GM12873 (cell line): ENCODE data around the gene ARSB.

Experiments used
- TF ChIP-seq, protein P1 (sequence below): IDR thresholded peaks from 2 replicates; pipeline ENCODE4 v1.5.1; 2012; ENCODE audit warnings: low read depth, mild to moderate bottlenecking, moderate library complexity, low read length, control low read depth; ENCODE audit not compliant: insufficient read depth; ENCODE audit errors: missing control alignments

The ARSB gene

GRCh38 chr5:78757269-78758053 is 227.6 kb downstream of the ARSB start:
- TF ChIP-seq, protein P1, sequence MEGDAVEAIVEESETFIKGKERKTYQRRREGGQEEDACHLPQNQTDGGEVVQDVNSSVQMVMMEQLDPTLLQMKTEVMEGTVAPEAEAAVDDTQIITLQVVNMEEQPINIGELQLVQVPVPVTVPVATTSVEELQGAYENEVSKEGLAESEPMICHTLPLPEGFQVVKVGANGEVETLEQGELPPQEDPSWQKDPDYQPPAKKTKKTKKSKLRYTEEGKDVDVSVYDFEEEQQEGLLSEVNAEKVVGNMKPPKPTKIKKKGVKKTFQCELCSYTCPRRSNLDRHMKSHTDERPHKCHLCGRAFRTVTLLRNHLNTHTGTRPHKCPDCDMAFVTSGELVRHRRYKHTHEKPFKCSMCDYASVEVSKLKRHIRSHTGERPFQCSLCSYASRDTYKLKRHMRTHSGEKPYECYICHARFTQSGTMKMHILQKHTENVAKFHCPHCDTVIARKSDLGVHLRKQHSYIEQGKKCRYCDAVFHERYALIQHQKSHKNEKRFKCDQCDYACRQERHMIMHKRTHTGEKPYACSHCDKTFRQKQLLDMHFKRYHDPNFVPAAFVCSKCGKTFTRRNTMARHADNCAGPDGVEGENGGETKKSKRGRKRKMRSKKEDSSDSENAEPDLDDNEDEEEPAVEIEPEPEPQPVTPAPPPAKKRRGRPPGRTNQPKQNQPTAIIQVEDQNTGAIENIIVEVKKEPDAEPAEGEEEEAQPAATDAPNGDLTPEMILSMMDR: no peak

DNA sequence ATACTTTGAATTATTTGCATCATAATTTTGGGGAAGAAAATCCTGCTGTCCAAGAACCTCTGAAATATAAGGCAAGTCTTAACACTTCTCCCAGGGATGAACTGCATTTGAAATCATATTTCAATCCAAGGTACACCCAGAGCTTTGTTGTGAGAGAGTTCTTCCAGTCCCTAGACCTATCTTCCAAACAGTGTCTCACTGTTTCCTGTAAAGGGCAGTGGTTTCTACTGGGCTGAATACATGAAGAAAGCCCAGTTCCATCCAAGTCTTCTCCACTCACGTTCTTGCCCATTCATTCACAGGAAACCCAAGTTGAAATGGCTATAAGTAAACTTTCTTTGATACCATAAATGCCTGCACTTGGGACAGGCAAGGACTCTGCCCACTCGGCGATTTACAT is 228.3 kb downstream of the ARSB start:
- TF ChIP-seq, protein P1: no peak

DNA sequence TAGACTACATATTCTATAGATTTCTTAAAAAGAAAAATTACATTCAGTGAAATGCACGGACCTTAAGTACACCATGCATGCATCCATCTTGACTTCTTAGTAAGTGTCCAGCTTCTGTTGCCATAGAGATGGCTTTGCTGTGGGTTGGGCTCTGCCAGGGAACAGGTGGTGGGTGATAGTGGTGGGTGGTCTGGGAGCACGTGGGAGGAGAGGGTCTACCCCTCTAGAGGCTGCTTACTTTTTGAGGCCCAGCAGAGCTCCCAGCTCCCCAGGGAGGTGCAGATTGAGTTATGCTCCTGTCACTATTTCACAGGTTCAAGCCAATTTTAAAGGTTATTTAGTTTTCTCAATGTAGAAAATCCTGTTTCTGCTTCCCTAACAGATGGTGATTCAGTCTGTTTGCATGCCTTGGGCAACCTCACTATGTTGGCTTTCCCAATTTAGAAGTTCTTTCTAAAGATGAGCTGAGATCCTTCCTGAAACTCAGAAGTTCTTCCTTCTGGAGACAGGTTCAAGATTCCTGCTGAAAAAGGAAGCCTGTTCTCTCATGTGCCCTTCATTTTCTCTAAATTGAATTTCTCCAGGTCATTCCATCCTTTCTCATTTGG is 229.2 kb downstream of the ARSB start:
- TF ChIP-seq, protein P1: no peak

- TF ChIP-seq, protein P1: no peak
These were observed 230.5 kb downstream of the ARSB start for GRCh38 chr5:78754655-78755054.

GRCh38 chr5:78753093-78753531 is 232.0 kb downstream of the ARSB start:
- TF ChIP-seq, protein P1: no peak

- TF ChIP-seq, protein P1: no peak
These were observed 233.2 kb downstream of the ARSB start for GRCh38 chr5:78751872-78752271.

GRCh38 chr5:78750281-78750680 is 234.8 kb downstream of the ARSB start:
- TF ChIP-seq, protein P1: no peak
